Measurements from ENCODE around the gene RAB4A. TPM values are rescaled to one million over a fixed set of nuclear protein-coding genes. Genes with fewer than 3 reads are reported as not detected.

RAB4A gene
- total RNA-seq, 1 donor from 2014 or later, result 71.8 TPM

GRCh38 chr1:229237320-229237719 lies 33.6 kb upstream of the RAB4A start:
- Mint-ChIP-seq H3K27me3 (no peaks in the 10 kb centered on the region), H3K4me3 (no peak overlapping the region), H3K4me1 (ENCODE audit: unreplicated experiment) (peaks cover 14% of the 10 kb centered on the region), H3K9me3 (peaks cover 9% of the 10 kb centered on the region), H3K27ac (no peak overlapping the region), H3K36me3 (no peaks in the 10 kb centered on the region)
- TF ChIP-seq CTCF (conservative IDR thresholded peaks at IDR 0.05), result no peak
- DNase-seq (ENCODE audit: extremely low spot score, unreplicated experiment), result no peak

- no peak for TF ChIP-seq CTCF (conservative IDR thresholded peaks at IDR 0.05)
- Mint-ChIP-seq H3K4me1 (ENCODE audit: unreplicated experiment) (peaks cover 14% of the 10 kb centered on the region), H3K27me3 (no peaks in the 10 kb centered on the region), H3K36me3 (peaks cover 1% of the 10 kb centered on the region), H3K27ac (peak overlapping the region; percentile 63), H3K4me3 (no peak overlapping the region), H3K9me3 (peaks cover 9% of the 10 kb centered on the region)
- no peak for DNase-seq (ENCODE audit: extremely low spot score, unreplicated experiment)
Measured at GRCh38 chr1:229238231-229238630, 32.7 kb upstream of the RAB4A start.

- H3K27ac Mint-ChIP-seq, result peak overlapping the region; percentile 63
- H3K4me3 Mint-ChIP-seq, result no peak overlapping the region
- no peak for DNase-seq (ENCODE audit: extremely low spot score, unreplicated experiment)
- peaks cover 9% of the 10 kb centered on the region for H3K9me3 Mint-ChIP-seq
- no peak for TF ChIP-seq CTCF (conservative IDR thresholded peaks at IDR 0.05)
- peaks cover 10% of the 10 kb centered on the region for H3K4me1 Mint-ChIP-seq (ENCODE audit: unreplicated experiment)
- no peaks in the 10 kb centered on the region for H3K27me3 Mint-ChIP-seq
- peaks cover 7% of the 10 kb centered on the region for H3K36me3 Mint-ChIP-seq
Measured at GRCh38 chr1:229238674-229239415, 32.1 kb upstream of the RAB4A start.

GRCh38 chr1:229240532-229240931 lies 30.4 kb upstream of the RAB4A start:
- Mint-ChIP-seq H3K4me3 (no peak overlapping the region), H3K4me1 (ENCODE audit: unreplicated experiment) (no peaks in the 10 kb centered on the region), H3K9me3 (peaks cover 13% of the 10 kb centered on the region), H3K27ac (no peak overlapping the region), H3K36me3 (peaks cover 7% of the 10 kb centered on the region), H3K27me3 (no peaks in the 10 kb centered on the region)
- DNase-seq (ENCODE audit: extremely low spot score, unreplicated experiment), result no peak
- no peak for TF ChIP-seq CTCF (conservative IDR thresholded peaks at IDR 0.05)

GRCh38 chr1:229241390-229241789 lies 29.5 kb upstream of the RAB4A start:
- TF ChIP-seq CTCF (conservative IDR thresholded peaks at IDR 0.05), result no peak

More at GRCh38 chr1:229241390-229241789, 29.5 kb upstream of the RAB4A start:
- Mint-ChIP-seq H3K4me3 (no peak overlapping the region), H3K36me3 (peaks cover 7% of the 10 kb centered on the region), H3K27ac (no peak overlapping the region), H3K4me1 (ENCODE audit: unreplicated experiment) (no peaks in the 10 kb centered on the region), H3K9me3 (peaks cover 13% of the 10 kb centered on the region), H3K27me3 (no peaks in the 10 kb centered on the region)
- DNase-seq (ENCODE audit: extremely low spot score, unreplicated experiment), result no peak
